ENCODE data around the gene ARHGAP26. TPM values are rescaled to one million over a fixed set of nuclear protein-coding genes. Genes with fewer than 3 reads are reported as not detected.

Gene ARHGAP26
- total RNA-seq, 1 experiment from 2014 or later, result 34.5 TPM

- Histone ChIP-seq H2AFZ (ENCODE audit: low read depth, low read length, poor library complexity, severe bottlenecking) (no peak overlapping the region), H3K79me2 (ENCODE audit: insufficient read depth, low read length) (peaks cover 9% of the 10 kb centered on the region), H3K9me3 (ENCODE audit: control insufficient read depth in 1 of 2, insufficient read depth in 1 of 2, low read depth in 1 of 2, low read length in 2 of 2) (no peaks in the 10 kb centered on the region), H3K4me3 (replicated peaks in 1 of 2; ENCODE audit: low read depth in 1 of 2, low read length in 2 of 2) (no peak overlapping the region), H3K4me2 (ENCODE audit: low read length) (no peak overlapping the region), H3K4me1 (ENCODE audit: control insufficient read depth in 1 of 2, insufficient read depth in 2 of 2, low read length in 2 of 2) (peaks cover 3 to 4% of the 10 kb centered on the region in 2 experiments; a peak in 2 of 4 replicates), H3K36me3 (ENCODE audit: control insufficient read depth in 1 of 2, insufficient read depth in 2 of 2, low read length in 2 of 2) (no peaks in the 10 kb centered on the region), H4K20me1 (ENCODE audit: insufficient read depth) (no peaks in the 10 kb centered on the region), H3K9ac (ENCODE audit: low read length) (no peak overlapping the region), H3K27ac (ENCODE audit: low read depth, low read length) (no peak overlapping the region), H3K27me3 (ENCODE audit: insufficient read depth, low read length) (no peaks in the 10 kb centered on the region), H3K9me2 (ENCODE audit: insufficient read depth) (no peaks in the 10 kb centered on the region)
- ChIA-PET POLR2A (no interaction called here), CTCF (no interaction called here), RAD21 (ENCODE audit: low non-redundant PET in 1 of 2, low total read pairs in 2 of 2, uncharacterized antibody in 2 of 2, unreplicated experiment in 2 of 2) (no interaction called here)
- ATAC-seq (no peak), DNase-seq (ENCODE audit: low read depth, low spot score) (no peak)
- no peak for TF ChIP-seq CEBPB (IDR thresholded peaks at IDR 0.05; ENCODE audit: low read depth)
- TF ChIP-seq ZBTB33 (IDR thresholded peaks at IDR 0.05; ENCODE audit: extremely low read depth, insufficient replicate concordance, low read length), result no peak
- no peak for TF ChIP-seq EGR1 (IDR thresholded peaks at IDR 0.05; ENCODE audit: low read depth)
- no peak for TF ChIP-seq ZNF274 (IDR thresholded peaks at IDR 0.05; ENCODE audit: low read depth, low read length)
- no peak for TF ChIP-seq SP1 (IDR thresholded peaks at IDR 0.05; ENCODE audit: low read depth)
- no peak for TF ChIP-seq TCF7L2 (IDR thresholded peaks at IDR 0.05; ENCODE audit: borderline replicate concordance, extremely low read depth, insufficient read depth, insufficient read length)
- TF ChIP-seq REST (IDR thresholded peaks at IDR 0.05; ENCODE audit: low read depth), result no peak
- TF ChIP-seq EZH2 (IDR thresholded peaks at IDR 0.05), result no peak
- no peak for TF ChIP-seq ZFX (IDR thresholded peaks at IDR 0.05)
- TF ChIP-seq CTCF (IDR thresholded peaks at IDR 0.05 in 2 of 3, conservative IDR thresholded peaks at IDR 0.05 in 1 of 3; ENCODE audit: borderline replicate concordance in 1 of 3, insufficient read depth in 1 of 3, low read depth in 2 of 3, low read length in 2 of 3), result no peak
- TF ChIP-seq CBX3 (IDR thresholded peaks at IDR 0.05; ENCODE audit: low read depth), result no peak
- TF ChIP-seq POLR2A (IDR thresholded peaks at IDR 0.05; ENCODE audit: borderline replicate concordance, extremely low read depth, insufficient read depth, insufficient read length), result no peak
- TF ChIP-seq JUND (IDR thresholded peaks at IDR 0.05), result no peak
- TF ChIP-seq ATF3 (IDR thresholded peaks at IDR 0.05), result no peak
- intact Hi-C loops (cut with micrococcal nuclease), result no loop called here
- no TSS peak for BruUV-seq (replicated peaks)
Measured at GRCh38 chr5:142789206-142789605, 19.0 kb downstream of the ARHGAP26 start.
